Measurements from ENCODE around the gene IFI27. TPM values are rescaled to one million over a fixed set of nuclear protein-coding genes. Genes with fewer than 3 reads are reported as not detected.
A peak's percentile ranks its signal among the peaks of the same experiment; 100 is the strongest.

IFI27 gene
- total and polyA plus RNA-seq, 10 of the 15 experiments (the other 5 are each of a cell fraction or from before 2014, with no cell fraction given), result 1.1 to 45.5 (median 3.3) TPM

GRCh38 chr14:94080621-94081385, 29.7 kb upstream of the IFI27 start, which contains the start of the genes DDX24 and IFI27L1 (continued):
- TF ChIP-seq, protein P1, sequence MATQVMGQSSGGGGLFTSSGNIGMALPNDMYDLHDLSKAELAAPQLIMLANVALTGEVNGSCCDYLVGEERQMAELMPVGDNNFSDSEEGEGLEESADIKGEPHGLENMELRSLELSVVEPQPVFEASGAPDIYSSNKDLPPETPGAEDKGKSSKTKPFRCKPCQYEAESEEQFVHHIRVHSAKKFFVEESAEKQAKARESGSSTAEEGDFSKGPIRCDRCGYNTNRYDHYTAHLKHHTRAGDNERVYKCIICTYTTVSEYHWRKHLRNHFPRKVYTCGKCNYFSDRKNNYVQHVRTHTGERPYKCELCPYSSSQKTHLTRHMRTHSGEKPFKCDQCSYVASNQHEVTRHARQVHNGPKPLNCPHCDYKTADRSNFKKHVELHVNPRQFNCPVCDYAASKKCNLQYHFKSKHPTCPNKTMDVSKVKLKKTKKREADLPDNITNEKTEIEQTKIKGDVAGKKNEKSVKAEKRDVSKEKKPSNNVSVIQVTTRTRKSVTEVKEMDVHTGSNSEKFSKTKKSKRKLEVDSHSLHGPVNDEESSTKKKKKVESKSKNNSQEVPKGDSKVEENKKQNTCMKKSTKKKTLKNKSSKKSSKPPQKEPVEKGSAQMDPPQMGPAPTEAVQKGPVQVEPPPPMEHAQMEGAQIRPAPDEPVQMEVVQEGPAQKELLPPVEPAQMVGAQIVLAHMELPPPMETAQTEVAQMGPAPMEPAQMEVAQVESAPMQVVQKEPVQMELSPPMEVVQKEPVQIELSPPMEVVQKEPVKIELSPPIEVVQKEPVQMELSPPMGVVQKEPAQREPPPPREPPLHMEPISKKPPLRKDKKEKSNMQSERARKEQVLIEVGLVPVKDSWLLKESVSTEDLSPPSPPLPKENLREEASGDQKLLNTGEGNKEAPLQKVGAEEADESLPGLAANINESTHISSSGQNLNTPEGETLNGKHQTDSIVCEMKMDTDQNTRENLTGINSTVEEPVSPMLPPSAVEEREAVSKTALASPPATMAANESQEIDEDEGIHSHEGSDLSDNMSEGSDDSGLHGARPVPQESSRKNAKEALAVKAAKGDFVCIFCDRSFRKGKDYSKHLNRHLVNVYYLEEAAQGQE (IDR thresholded peaks at IDR 0.05; ENCODE audit: low read depth, low read length), result no peak
- TF ChIP-seq CEBPB (IDR thresholded peaks at IDR 0.05; ENCODE audit: borderline replicate concordance in 1 of 2, low read depth in 2 of 2, low read length in 2 of 2) (no peak), CBX5 (IDR thresholded peaks at IDR 0.05; ENCODE audit: low read depth) (no peak), EZH2 (IDR thresholded peaks at IDR 0.05; ENCODE audit: borderline replicate concordance, control insufficient read depth, low read depth, low read length) (no peak), FOXK2 (IDR thresholded peaks at IDR 0.05) (no peak), MTA2 (IDR thresholded peaks at IDR 0.05; ENCODE audit: low read depth) (no peak; the same call in 1 of the 2 replicates), RUNX3 (IDR thresholded peaks at IDR 0.05; ENCODE audit: low read length) (peak; percentile 80), SKIL (IDR thresholded peaks at IDR 0.05; ENCODE audit: low read depth, poor library complexity, severe bottlenecking) (no peak), POLR2A (IDR thresholded peaks at IDR 0.05; ENCODE audit: low read depth, low read length) (peak; percentile 98), CHD1 (IDR thresholded peaks at IDR 0.05; ENCODE audit: low read depth, low read length) (no peak), BMI1 (IDR thresholded peaks at IDR 0.05; ENCODE audit: borderline replicate concordance) (no peak), EED (IDR thresholded peaks at IDR 0.05; ENCODE audit: low read depth) (no peak; the same call in 1 of the 2 replicates), NBN (IDR thresholded peaks at IDR 0.05) (no peak), ZBTB33 (IDR thresholded peaks at IDR 0.05) (no peak), SMAD1 (IDR thresholded peaks at IDR 0.05; ENCODE audit: low read depth, partially characterized antibody) (no peak), POU2F2 (IDR thresholded peaks at IDR 0.05; ENCODE audit: borderline replicate concordance, low read depth, low read length) (peak; percentile 87; the same call in 2 of the 3 replicates)
- TF ChIP-seq, protein P2, sequence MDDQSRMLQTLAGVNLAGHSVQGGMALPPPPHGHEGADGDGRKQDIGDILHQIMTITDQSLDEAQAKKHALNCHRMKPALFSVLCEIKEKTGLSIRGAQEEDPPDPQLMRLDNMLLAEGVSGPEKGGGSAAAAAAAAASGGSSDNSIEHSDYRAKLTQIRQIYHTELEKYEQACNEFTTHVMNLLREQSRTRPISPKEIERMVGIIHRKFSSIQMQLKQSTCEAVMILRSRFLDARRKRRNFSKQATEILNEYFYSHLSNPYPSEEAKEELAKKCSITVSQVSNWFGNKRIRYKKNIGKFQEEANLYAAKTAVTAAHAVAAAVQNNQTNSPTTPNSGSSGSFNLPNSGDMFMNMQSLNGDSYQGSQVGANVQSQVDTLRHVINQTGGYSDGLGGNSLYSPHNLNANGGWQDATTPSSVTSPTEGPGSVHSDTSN (IDR thresholded peaks at IDR 0.05; ENCODE audit: insufficient replicate concordance, low read depth, low read length), result no peak
- TF ChIP-seq, protein P3, sequence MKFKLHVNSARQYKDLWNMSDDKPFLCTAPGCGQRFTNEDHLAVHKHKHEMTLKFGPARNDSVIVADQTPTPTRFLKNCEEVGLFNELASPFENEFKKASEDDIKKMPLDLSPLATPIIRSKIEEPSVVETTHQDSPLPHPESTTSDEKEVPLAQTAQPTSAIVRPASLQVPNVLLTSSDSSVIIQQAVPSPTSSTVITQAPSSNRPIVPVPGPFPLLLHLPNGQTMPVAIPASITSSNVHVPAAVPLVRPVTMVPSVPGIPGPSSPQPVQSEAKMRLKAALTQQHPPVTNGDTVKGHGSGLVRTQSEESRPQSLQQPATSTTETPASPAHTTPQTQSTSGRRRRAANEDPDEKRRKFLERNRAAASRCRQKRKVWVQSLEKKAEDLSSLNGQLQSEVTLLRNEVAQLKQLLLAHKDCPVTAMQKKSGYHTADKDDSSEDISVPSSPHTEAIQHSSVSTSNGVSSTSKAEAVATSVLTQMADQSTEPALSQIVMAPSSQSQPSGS (IDR thresholded peaks at IDR 0.05; ENCODE audit: low read length), result no peak
